HG03342 (cell line): ENCODE measurements around the gene SNAP29.

Source experiments
- ATAC-seq: cut with Tn5 transposase; IDR thresholded peaks from one replicate; pipeline ENCODE4 v1.9.1; 2021; ENCODE audit warnings: mild to moderate bottlenecking, moderate library complexity; ENCODE audit not compliant: unreplicated experiment

SNAP29 gene

DNA sequence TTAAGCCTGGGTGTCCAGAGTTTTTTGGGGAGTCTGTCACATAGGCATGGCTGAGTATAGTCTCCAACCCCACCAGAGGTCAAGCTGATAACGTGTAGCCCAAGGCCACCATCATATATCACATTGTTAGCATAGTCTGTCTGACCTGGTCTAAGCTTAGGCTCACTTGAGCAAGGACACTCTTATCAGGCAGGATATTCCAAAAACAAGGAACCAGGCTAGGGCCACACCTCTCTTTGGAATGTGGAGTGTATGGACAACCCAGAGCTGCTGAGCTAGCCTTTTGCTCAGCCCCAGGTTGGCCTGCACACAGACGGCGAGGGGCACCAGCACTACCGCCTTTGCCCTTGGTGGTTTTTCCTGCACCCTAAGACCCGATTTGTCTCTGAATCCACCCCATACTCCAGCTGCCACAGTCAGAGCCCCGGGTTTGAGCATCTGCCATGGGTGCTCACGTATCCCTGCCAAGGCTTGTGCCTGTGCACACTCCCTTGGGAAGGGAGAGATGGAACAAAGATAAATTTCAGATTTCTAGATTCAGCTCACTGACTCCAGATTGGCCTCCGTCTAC is 7.2 kb downstream of the SNAP29 start:
- ATAC-seq, result no peak

- ATAC-seq, result no peak
These were observed 7.9 kb downstream of the SNAP29 start for GRCh38 chr22:20866736-20867135.

- no peak for ATAC-seq
These were observed 8.6 kb downstream of the SNAP29 start for GRCh38 chr22:20867179-20868024.

DNA sequence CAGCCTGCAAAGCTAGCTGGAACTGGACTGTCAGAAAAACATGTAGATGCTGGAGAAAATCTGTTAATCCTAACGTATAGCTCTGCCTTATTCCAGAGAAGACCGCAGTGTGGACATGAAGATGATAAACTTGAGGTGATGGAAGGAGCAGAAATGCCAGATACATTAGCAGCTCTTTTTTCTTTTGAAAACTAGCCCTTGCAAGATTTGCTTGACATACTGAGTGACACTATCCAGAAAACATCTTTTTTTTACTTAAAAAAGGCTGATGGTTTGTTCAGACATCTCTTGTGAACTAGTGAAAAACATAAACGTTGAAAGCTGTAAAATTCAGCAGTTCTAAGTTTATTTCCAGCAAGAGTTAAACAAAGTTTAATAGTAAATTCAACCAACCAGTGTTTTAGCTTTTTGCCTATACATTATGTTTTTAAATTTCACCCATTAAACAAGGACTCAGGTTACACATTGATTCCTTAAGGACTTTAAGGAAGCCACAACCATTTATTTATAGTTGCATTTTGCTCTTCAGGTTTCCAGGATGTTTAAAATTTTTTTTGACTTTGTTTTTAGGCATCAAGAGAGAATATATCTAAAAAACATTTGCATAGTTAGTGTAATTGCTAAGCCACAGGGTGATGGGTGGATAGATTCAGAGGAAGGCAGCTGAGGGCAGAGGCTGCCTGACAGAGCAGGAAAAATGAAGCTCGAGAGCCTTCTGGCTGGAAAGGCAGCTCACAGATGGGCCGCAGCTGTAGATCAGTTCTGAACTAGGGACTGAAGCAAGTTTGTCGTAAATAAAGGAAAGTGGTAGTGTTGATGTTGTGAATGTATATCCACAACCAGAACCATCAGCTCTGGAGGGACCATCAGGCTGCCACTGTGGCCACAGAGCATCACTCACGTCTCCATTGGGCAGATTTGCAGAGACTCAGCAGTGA is 9.5 kb downstream of the SNAP29 start:
- no peak for ATAC-seq

- ATAC-seq, result no peak
These were observed 10.4 kb downstream of the SNAP29 start for GRCh38 chr22:20869234-20869633.

- ATAC-seq, result no peak
These were observed 14.4 kb downstream of the SNAP29 start for GRCh38 chr22:20873214-20873613.

DNA sequence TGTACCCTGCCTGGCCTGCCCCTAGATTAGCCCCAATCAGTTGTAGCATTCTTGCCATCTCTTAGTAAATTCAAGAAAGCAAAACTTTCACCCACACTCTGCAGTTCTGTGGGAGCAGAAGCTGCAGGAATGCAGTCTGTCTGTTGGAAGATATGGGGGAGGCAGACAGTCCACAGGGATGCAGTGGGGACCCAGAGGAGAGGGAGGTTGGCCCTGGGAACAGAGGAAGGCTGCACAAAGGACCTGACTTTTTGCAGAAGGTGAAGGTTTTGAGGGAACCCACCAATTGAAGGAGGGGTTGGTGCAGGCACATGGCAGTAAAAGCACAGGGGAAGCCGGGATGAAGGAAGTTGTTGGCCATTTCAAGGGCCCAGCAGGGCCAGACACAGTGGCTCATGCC is 16.5 kb downstream of the SNAP29 start:
- no peak for ATAC-seq

DNA sequence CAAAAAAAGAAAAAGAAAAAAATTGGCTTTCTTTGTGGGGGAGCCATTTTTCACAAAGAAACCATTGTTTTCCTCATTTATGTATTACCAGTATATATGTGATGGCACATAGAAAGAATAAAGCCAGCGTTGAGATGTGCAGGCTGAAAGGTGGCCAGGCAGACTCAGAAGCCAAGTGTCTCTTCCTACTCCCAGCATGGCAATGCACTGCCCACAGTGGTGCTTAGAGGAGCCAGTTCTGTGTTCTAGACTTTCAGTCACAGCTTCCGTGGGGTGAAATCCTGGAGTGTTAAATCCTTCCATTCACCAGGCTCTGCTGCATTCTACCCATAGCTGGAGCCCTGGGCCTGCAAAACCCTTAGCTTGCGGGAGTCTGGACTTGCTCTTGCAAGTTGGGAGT is 18.9 kb downstream of the SNAP29 start:
- no peak for ATAC-seq

DNA sequence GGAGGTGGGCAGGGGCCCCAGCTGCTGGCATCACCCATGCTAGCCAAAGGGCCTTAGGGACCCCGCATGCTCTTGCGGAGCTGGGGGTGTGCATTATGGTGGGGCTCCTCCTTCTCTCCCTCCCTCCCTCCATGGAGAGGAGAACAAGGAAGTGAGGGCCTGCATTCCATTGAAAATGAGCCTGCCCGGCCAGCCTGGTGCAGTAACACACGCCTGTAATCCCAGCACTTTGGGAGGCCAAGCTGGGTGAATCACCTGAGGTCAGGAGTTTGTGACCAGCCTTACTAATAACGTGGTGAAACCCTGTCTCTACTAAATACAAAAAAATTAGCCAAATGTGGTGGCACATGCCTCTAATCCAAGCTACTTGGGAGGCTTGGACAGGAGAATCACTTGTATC is 22.4 kb downstream of the SNAP29 start:
- no peak for ATAC-seq

GRCh38 chr22:20881869-20882815 is 23.3 kb downstream of the SNAP29 start:
- no peak for ATAC-seq

DNA sequence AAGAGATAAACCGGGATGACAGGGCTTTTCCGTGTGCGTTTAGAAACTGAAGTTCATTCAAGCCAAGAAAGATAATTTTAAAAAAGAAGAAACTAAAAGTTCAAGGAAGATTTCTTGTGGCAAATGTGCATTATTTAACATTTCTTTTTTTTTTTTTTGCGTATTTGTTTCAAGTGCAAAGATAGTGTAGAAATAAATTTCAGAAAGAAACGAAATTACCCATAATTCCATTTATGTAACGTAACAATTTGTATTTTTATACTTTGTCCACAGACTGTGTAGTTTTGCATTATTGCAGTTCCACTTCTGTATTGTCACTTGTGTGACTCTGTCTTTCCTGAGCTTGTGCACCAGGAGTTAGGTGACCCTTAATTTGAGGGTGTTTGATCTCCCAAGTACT is 24.0 kb downstream of the SNAP29 start:
- ATAC-seq, result no peak

- no peak for ATAC-seq
These were observed 25.6 kb downstream of the SNAP29 start for GRCh38 chr22:20884454-20884853.

DNA sequence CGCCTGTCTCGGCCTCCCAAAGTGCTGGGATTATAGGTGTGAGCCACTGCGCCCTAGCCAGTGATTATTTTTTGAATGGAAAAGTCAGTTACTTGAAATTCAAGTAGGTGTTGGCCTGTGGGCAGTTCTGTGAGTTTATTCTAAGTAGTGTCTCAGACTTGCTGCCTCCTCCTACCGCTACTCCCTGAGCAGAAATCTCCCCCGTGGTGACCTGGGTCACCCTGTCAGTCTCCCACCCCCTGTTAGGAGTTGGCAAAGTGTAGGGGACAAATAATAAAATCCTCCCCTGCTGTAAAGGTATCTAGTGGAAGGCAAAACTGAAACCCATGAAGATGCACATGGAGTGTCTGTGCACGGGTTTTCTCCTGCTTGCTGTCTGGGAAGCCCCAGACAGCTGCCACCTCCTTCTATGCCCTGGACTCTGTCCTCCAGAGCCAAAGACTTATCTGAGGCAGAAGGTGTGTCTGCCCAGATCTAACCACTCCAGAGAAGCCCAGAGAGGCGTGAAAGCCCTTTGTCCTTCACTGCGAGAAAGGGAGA is 26.3 kb downstream of the SNAP29 start:
- ATAC-seq, result no peak

DNA sequence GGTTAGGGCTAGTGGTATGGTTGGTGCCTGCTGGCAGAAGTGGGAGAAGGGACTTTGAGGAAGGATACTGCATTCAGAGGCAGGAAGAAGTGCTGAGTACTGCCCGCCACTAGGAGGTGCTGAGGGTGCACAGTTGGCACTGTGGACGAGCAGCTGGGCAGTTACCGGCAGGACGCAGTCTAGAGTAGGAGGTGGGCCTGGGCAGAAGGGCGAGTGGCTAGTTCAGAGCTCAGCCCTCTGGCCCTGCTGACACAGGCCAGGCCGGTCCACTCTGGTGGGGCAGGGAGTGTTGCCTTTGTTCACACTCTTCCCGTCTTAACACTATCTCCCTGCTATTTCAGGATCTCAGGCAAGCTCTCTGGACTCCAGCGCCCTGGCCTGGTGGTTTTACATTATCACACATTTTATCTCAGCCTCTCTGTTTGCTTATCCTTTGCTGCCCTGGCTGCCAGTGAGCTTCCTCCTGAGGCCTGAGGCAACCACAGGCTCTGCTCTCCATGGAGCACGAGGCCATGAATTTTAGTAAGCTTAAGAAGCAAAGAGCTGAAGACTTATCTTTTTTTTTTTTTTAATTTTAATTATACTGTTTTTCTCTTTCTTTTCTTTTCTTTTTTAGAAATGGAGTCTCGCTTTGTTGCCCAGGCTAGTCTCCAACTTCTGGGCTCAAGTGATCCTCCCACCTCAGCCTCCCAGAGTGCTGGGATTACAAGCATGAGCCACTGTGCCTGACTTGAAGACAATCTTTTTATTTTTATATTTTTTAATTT is 26.9 kb downstream of the SNAP29 start:
- no peak for ATAC-seq

DNA sequence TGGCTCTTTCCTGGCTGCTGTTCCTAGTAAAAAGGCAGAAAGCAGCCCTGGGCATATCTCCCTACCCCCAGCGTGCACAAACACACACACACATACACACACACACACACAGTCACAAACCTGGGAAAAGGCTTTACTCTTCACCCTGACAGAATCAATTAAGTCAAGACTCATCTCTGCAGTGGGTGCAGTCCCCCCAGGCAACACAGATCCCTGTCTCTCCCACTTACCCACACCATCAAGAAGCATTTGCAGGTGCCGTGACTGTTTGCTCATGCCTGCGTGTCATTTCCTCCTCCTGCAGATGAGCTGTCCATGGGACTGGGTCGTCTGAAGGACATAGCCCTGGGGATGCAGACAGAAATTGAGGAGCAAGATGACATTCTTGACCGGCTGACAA is 28.6 kb downstream of the SNAP29 start:
- no peak for ATAC-seq

GRCh38 chr22:20889025-20889704 is 30.4 kb downstream of the SNAP29 start:
- ATAC-seq, result no peak

GRCh38 chr22:20889904-20890540 is 31.2 kb downstream of the SNAP29 start:
- no peak for ATAC-seq

DNA sequence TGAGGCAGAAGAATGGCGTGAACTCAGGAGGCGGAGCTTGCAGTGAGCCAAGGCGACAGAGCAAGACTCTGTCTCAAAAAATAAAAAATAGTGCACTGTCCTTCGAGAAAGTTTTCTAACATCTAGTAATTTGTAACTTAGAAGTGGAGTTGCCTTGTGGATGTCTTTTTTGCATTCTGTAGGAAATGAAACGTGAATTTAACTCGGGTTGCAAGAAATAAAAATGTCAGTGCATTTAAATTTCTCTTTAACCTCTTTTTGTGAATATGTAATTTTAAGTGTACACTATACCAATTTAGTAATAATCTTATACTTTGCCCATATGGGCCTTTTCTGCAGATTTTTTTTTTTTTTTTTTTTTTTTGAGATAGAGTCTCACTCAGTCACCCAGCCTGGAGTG is 32.2 kb downstream of the SNAP29 start:
- no peak for ATAC-seq
